Nephron progenitor cell (in vitro differentiated cells): ENCODE data around the gene CACNA2D3.

Source experiments
- DNase-seq: peaks from one replicate; pipeline ENCODE4 v3.0.0; 2021
- H3K27ac Mint-ChIP-seq: 2 replicates; pipeline ENCODE4 v1.8.0; 2021; ENCODE audit warnings: mild to moderate bottlenecking, moderate library complexity, mixed read lengths
- H3K27me3 Mint-ChIP-seq: 2 replicates; pipeline ENCODE4 v1.8.0; 2021; ENCODE audit warnings: mild to moderate bottlenecking, low read depth, mixed read lengths; ENCODE audit not compliant: poor library complexity
- H3K36me3 Mint-ChIP-seq: 2 replicates; pipeline ENCODE4 v1.8.0; 2021; ENCODE audit warnings: low read depth, mixed read lengths
- H3K4me1 Mint-ChIP-seq: 2 replicates; pipeline ENCODE4 v1.8.0; 2021; ENCODE audit warnings: mixed read lengths
- H3K4me3 Mint-ChIP-seq: 2 replicates; pipeline ENCODE4 v1.8.0; 2021; ENCODE audit warnings: mild to moderate bottlenecking, moderate library complexity, mixed read lengths
- H3K9me3 Mint-ChIP-seq: 2 replicates; pipeline ENCODE4 v1.8.0; 2021; ENCODE audit warnings: mild to moderate bottlenecking, moderate library complexity, mixed read lengths
- TF ChIP-seq, protein P1 (sequence below): fragments of 200-600 bp; sonication (generic); IDR thresholded peaks from 2 replicates; pipeline ENCODE4 v1.5.0; 2021; ENCODE audit warnings: antibody characterized with exemption

CACNA2D3 gene

DNA sequence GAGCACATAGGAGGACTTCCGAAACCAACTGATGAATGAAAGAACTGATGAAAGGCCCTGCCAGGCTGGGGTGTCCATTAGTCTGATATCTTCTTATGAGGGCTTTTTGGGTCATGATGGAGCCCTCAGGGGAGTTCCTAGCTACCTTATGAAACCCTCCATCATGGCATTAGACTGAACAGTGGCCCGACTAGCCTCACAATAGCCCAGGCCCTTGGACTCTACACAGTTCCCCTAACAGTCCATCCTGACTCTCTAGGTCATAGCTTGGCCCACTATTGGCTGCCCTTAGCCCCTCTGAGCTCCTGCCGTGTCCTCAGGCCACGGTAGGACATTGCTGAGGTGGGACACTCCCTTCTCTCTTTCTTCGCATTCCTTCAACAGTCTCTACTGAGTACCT lies 365.9 kb downstream of the CACNA2D3 start:
- Mint-ChIP-seq H3K27ac (no peak overlapping the region), H3K36me3 (no peaks in the 10 kb centered on the region), H3K4me1 (peaks cover 8% of the 10 kb centered on the region), H3K27me3 (peaks cover 6% of the 10 kb centered on the region), H3K9me3 (no peaks in the 10 kb centered on the region), H3K4me3 (no peak overlapping the region)
- TF ChIP-seq, protein P1, sequence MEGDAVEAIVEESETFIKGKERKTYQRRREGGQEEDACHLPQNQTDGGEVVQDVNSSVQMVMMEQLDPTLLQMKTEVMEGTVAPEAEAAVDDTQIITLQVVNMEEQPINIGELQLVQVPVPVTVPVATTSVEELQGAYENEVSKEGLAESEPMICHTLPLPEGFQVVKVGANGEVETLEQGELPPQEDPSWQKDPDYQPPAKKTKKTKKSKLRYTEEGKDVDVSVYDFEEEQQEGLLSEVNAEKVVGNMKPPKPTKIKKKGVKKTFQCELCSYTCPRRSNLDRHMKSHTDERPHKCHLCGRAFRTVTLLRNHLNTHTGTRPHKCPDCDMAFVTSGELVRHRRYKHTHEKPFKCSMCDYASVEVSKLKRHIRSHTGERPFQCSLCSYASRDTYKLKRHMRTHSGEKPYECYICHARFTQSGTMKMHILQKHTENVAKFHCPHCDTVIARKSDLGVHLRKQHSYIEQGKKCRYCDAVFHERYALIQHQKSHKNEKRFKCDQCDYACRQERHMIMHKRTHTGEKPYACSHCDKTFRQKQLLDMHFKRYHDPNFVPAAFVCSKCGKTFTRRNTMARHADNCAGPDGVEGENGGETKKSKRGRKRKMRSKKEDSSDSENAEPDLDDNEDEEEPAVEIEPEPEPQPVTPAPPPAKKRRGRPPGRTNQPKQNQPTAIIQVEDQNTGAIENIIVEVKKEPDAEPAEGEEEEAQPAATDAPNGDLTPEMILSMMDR, result no peak
- no peak for DNase-seq

DNA sequence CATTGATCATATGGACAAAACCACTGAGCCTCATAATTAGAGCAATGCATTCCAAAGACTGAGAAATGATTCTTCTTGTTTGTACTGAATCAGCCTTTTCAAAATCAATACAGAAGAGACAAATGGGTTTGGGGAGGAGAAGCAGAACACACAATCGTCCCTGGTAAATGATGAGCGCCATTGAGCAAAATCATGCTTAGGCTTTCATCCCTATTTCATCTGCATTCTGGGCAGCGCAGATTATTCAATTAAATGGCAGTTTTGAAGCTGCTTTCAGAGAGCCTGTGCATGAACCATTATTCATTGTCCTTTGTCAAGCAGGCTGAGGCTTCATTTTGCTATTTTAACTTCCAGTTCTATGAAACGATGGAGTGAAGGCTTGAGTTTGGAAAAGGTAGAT lies 371.9 kb downstream of the CACNA2D3 start:
- Mint-ChIP-seq H3K4me3 (no peak overlapping the region), H3K4me1 (no peaks in the 10 kb centered on the region), H3K9me3 (peaks cover 22% of the 10 kb centered on the region), H3K36me3 (no peaks in the 10 kb centered on the region), H3K27ac (no peak overlapping the region), H3K27me3 (peaks cover 6% of the 10 kb centered on the region)
- TF ChIP-seq, protein P1, result no peak
- DNase-seq, result no peak

DNA sequence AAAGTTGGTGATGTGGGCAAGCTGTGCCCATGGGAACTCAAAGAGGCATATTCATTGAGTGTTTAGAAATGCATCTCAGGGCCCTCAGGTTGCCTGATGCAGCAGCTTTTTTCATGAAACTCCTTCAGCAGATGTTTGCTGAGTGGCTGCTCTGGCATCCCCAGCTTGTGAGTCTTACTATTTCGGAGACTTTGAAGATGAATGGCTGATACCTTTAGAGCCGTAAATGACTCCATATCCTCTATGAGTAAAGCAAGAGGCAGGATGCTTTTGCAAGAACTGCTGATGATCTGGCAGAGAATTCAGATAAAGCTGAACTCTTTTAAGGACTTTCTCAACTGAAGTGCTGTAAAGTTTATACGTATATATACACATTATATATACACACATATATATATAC lies 384.3 kb downstream of the CACNA2D3 start:
- no peak for DNase-seq
- TF ChIP-seq, protein P1, result no peak
- H3K27me3 Mint-ChIP-seq, result peaks cover 12% of the 10 kb centered on the region
- no peaks in the 10 kb centered on the region for H3K4me1 Mint-ChIP-seq
- H3K4me3 Mint-ChIP-seq, result no peak overlapping the region
- H3K9me3 Mint-ChIP-seq, result peaks cover 2% of the 10 kb centered on the region
- H3K27ac Mint-ChIP-seq, result no peak overlapping the region
- H3K36me3 Mint-ChIP-seq, result no peaks in the 10 kb centered on the region

DNA sequence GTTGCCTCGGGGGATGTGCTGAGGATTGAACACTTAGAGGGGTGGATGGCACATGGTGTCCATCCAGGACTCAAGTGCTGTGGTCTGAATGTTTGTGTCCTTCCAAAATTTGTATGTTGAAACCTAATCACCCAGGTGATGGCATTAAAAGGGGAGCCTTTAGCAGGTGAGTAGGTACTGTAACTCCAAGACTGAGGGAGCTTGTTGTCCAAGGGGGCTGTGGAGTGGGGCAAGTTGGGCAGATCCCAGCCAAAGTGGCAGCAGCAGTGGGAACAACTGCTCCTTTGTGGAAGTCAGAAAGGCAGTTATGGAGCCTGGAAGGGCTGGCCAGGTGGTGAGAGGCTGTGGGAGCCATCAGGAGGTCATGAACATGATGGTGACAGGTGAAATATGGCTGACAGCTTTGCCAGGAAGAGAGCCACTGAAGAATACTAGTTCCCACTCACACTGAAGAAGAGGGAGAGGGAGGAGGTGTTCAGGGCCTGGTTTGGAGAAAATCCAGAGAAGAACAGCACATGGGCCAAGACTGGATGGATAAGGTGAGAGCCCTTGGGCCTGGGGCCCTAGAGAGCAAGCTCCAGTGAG lies 385.6 kb downstream of the CACNA2D3 start:
- Mint-ChIP-seq H3K36me3 (no peaks in the 10 kb centered on the region), H3K27ac (no peak overlapping the region), H3K4me3 (no peak overlapping the region), H3K4me1 (no peaks in the 10 kb centered on the region), H3K9me3 (peaks cover 6% of the 10 kb centered on the region), H3K27me3 (peaks cover 12% of the 10 kb centered on the region)
- DNase-seq, result no peak
- TF ChIP-seq, protein P1, result no peak

DNA sequence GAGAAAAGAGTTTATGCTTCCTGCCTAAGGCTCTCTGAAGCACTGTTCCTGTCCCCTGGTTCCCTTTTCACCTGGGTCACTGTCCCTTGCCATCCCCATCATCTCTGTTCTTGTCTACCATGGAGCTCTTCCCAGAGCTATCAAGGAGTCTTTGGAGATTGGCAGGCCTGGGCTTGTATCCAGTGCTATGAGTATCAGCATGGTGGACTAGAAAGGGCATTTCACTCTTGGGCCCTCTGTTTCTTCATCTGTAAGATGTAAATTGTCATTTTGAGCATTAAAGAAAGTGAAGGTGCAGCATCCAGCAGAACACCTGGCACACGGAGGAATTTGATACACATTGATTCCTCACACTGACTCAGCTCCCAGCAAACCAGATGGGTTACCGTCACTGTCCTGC lies 388.2 kb downstream of the CACNA2D3 start:
- no peak overlapping the region for H3K4me3 Mint-ChIP-seq
- no peaks in the 10 kb centered on the region for H3K4me1 Mint-ChIP-seq
- peaks cover 10% of the 10 kb centered on the region for H3K9me3 Mint-ChIP-seq
- H3K27me3 Mint-ChIP-seq, result peaks cover 12% of the 10 kb centered on the region
- TF ChIP-seq, protein P1, result no peak
- no peak overlapping the region for H3K27ac Mint-ChIP-seq
- no peak for DNase-seq
- H3K36me3 Mint-ChIP-seq, result no peaks in the 10 kb centered on the region

DNA sequence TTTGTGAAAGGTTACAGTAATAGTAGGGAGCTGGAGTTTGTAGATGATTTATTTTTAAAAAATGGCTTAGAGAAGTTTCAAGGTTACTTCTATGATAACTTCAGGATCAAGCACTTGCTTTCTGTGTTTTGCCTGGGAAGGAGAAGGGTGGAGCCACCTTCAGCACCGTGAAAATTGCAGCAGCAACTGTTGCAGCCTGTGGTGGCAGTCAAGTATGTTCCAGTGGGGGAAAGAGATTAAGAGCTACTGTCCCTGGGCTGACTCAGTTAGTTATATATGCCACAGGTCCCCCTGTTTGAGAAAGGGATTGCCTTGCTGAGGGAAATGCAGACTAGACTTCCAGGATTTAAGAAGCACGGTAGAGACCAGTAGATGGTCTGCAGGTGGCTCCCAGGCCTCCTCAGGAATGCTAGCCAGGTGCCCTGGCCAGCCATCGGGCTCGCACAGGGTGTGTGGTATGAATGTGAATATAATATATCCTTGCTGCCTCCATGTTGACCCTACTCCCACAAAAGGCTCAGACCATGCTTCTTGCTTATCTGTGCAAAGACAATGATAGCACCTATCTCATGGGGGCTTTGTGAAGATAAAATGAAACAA lies 389.5 kb downstream of the CACNA2D3 start:
- no peaks in the 10 kb centered on the region for H3K4me1 Mint-ChIP-seq
- TF ChIP-seq, protein P1, result no peak
- DNase-seq, result no peak
- no peak overlapping the region for H3K27ac Mint-ChIP-seq
- H3K36me3 Mint-ChIP-seq, result no peaks in the 10 kb centered on the region
- H3K4me3 Mint-ChIP-seq, result no peak overlapping the region
- peaks cover 10% of the 10 kb centered on the region for H3K9me3 Mint-ChIP-seq
- peaks cover 12% of the 10 kb centered on the region for H3K27me3 Mint-ChIP-seq
